ENCODE results near the gene IL1RAPL2.
"Not testable (repeated sequence)": the region's sequence is repeated elsewhere in the genome, so short reads cannot be mapped to it uniquely, and the experiment has no call there.

IL1RAPL2 gene

GRCh38 chrX:105610411-105610810 lies 1044.4 kb downstream of the IL1RAPL2 start:
- no peak for DNase-seq (ENCODE audit: low spot score)

- no peak for DNase-seq (ENCODE audit: low spot score)
These were observed 1052.5 kb downstream of the IL1RAPL2 start for GRCh38 chrX:105618393-105619101.

GRCh38 chrX:105634180-105634579 lies 1068.2 kb downstream of the IL1RAPL2 start:
- no peak for DNase-seq (ENCODE audit: low spot score)

- DNase-seq (ENCODE audit: low spot score) = no peak
These were observed 1069.8 kb downstream of the IL1RAPL2 start for GRCh38 chrX:105635794-105636193.

- no peak for DNase-seq (ENCODE audit: low spot score)
These were observed 1070.7 kb downstream of the IL1RAPL2 start for GRCh38 chrX:105636667-105637066.

- no peak for DNase-seq (ENCODE audit: low spot score)
These were observed 1079.8 kb downstream of the IL1RAPL2 start for GRCh38 chrX:105645667-105646357.

GRCh38 chrX:105646592-105647372 lies 1080.8 kb downstream of the IL1RAPL2 start:
- no peak for DNase-seq (ENCODE audit: low spot score)

GRCh38 chrX:105647749-105648148 lies 1081.8 kb downstream of the IL1RAPL2 start:
- DNase-seq (ENCODE audit: low spot score) = no peak

- no peak for DNase-seq (ENCODE audit: low spot score)
These were observed 1082.7 kb downstream of the IL1RAPL2 start for GRCh38 chrX:105648732-105649131.

- no peak for DNase-seq (ENCODE audit: low spot score)
These were observed 1084.6 kb downstream of the IL1RAPL2 start for GRCh38 chrX:105650577-105650976.

- no peak for DNase-seq (ENCODE audit: low spot score)
These were observed 1085.0 kb downstream of the IL1RAPL2 start for GRCh38 chrX:105650986-105651385.

GRCh38 chrX:105653891-105654290 lies 1087.9 kb downstream of the IL1RAPL2 start:
- DNase-seq (ENCODE audit: low spot score) = no peak

- no peak for DNase-seq (ENCODE audit: low spot score)
These were observed 1092.1 kb downstream of the IL1RAPL2 start for GRCh38 chrX:105658136-105658535.

GRCh38 chrX:105662248-105662647 lies 1096.2 kb downstream of the IL1RAPL2 start:
- no peak for DNase-seq (ENCODE audit: low spot score)

GRCh38 chrX:105664243-105664642 lies 1098.2 kb downstream of the IL1RAPL2 start:
- no peak for DNase-seq (ENCODE audit: low spot score)

- DNase-seq (ENCODE audit: low spot score) = not testable (repeated sequence)
These were observed 1118.3 kb downstream of the IL1RAPL2 start for GRCh38 chrX:105684288-105684687.

GRCh38 chrX:105694839-105695238 lies 1128.8 kb downstream of the IL1RAPL2 start:
- DNase-seq (ENCODE audit: low spot score) = no peak

GRCh38 chrX:105695451-105695850 lies 1129.5 kb downstream of the IL1RAPL2 start:
- no peak for DNase-seq (ENCODE audit: low spot score)

GRCh38 chrX:105696870-105697269 lies 1130.9 kb downstream of the IL1RAPL2 start:
- no peak for DNase-seq (ENCODE audit: low spot score)

- DNase-seq (ENCODE audit: low spot score) = no peak
These were observed 1132.2 kb downstream of the IL1RAPL2 start for GRCh38 chrX:105697984-105698781.

GRCh38 chrX:105700331-105700730 lies 1134.3 kb downstream of the IL1RAPL2 start:
- no peak for DNase-seq (ENCODE audit: low spot score)
